ENCODE measurements around the gene TRABD2B. TPM values are rescaled to one million over a fixed set of nuclear protein-coding genes. Genes with fewer than 3 reads are reported as not detected.

Gene TRABD2B
- total RNA-seq, 1 donor, result under 0.01 TPM

DNA sequence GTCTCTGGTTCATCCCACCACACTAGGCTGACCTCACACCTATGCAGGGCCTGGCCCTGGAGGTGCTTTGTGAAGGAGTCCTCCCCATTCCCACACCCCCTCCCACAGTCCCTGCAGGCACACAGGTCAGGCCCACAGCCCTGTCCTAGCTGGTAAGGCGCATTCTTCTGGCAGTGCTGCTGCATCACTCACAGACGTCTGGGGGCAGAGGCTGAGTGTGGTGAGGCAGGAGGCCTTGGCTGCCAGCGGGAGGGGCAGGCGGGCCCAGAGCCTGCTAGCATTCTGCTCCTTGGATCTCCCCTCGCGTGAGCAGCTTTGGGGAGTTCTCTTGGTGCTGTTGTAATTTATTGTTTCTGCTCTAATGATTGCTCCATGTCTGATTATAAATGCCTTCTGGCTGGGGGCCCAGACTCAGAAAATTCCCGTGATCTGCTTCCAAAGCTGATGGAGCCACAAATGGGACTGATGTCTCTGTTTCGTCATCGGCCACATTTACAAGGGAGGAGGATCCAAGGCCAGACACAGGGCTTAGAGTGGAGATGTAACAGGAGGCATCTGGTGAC, 62.9 kb downstream of the TRABD2B start:
- H3K4me1 ChIP-seq (ENCODE audit: insufficient read depth, low read length), result no peaks in the 10 kb centered on the region
- no peak overlapping the region for H3K4me3 ChIP-seq (ENCODE audit: insufficient read depth, low read length)
- no peaks in the 10 kb centered on the region for H3K79me2 ChIP-seq (ENCODE audit: insufficient read depth, low read length)
- H3K27ac ChIP-seq (ENCODE audit: low read depth, low read length), result no peak overlapping the region
- no peaks in the 10 kb centered on the region for H3K9me3 ChIP-seq (ENCODE audit: low read depth, low read length)
- H3K4me2 ChIP-seq (ENCODE audit: insufficient read depth, low read length), result no peak overlapping the region
- H2AFZ ChIP-seq (ENCODE audit: low read length), result no peak overlapping the region
- H3K36me3 ChIP-seq (ENCODE audit: insufficient read depth, low read length), result no peaks in the 10 kb centered on the region
- H4K20me1 ChIP-seq (ENCODE audit: insufficient read depth, low read length), result no peaks in the 10 kb centered on the region
- TF ChIP-seq, protein P1, sequence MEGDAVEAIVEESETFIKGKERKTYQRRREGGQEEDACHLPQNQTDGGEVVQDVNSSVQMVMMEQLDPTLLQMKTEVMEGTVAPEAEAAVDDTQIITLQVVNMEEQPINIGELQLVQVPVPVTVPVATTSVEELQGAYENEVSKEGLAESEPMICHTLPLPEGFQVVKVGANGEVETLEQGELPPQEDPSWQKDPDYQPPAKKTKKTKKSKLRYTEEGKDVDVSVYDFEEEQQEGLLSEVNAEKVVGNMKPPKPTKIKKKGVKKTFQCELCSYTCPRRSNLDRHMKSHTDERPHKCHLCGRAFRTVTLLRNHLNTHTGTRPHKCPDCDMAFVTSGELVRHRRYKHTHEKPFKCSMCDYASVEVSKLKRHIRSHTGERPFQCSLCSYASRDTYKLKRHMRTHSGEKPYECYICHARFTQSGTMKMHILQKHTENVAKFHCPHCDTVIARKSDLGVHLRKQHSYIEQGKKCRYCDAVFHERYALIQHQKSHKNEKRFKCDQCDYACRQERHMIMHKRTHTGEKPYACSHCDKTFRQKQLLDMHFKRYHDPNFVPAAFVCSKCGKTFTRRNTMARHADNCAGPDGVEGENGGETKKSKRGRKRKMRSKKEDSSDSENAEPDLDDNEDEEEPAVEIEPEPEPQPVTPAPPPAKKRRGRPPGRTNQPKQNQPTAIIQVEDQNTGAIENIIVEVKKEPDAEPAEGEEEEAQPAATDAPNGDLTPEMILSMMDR (IDR thresholded peaks at IDR 0.05; ENCODE audit: extremely low read depth, low read depth, low read length), result no peak
- H3K27me3 ChIP-seq (ENCODE audit: insufficient read depth, low read length), result no peaks in the 10 kb centered on the region
- DNase-seq (ENCODE audit: insufficient read length, low spot score, missing footprints), result peak; percentile 37

DNA sequence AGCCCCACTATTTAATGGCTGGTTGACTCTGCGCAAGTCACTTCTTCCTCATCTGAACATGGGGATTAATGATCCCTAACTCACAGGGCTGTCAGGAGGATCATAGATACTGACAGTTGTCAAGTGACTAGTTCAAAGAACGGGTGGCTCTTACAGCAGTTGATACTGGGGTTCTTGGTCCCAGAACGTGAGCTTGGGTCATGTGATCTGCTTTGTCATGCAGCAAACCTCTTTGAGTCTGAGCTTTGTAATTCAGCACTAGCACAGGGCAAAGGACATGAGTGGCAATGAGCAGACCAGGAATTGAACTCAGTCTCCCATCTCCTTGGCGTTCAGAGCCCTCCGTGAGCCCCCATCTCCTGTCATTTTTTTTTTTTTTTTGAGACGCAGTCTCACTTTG, 64.4 kb downstream of the TRABD2B start:
- TF ChIP-seq, protein P1 (IDR thresholded peaks at IDR 0.05; ENCODE audit: extremely low read depth, low read depth, low read length), result no peak

GRCh38 chr1:47931395-47931794, 65.8 kb downstream of the TRABD2B start:
- H3K36me3 ChIP-seq (ENCODE audit: insufficient read depth, low read length), result no peaks in the 10 kb centered on the region
- H3K27ac ChIP-seq (ENCODE audit: low read depth, low read length), result no peak overlapping the region
- H3K4me1 ChIP-seq (ENCODE audit: insufficient read depth, low read length), result no peaks in the 10 kb centered on the region
- H3K4me2 ChIP-seq (ENCODE audit: insufficient read depth, low read length), result no peak overlapping the region
- H4K20me1 ChIP-seq (ENCODE audit: insufficient read depth, low read length), result no peaks in the 10 kb centered on the region
- H3K27me3 ChIP-seq (ENCODE audit: insufficient read depth, low read length), result no peaks in the 10 kb centered on the region
- TF ChIP-seq, protein P1 (IDR thresholded peaks at IDR 0.05; ENCODE audit: extremely low read depth, low read depth, low read length), result no peak
- DNase-seq (ENCODE audit: insufficient read length, low spot score, missing footprints), result no peak
- no peak overlapping the region for H2AFZ ChIP-seq (ENCODE audit: low read length)
- H3K79me2 ChIP-seq (ENCODE audit: insufficient read depth, low read length), result no peaks in the 10 kb centered on the region
- no peak overlapping the region for H3K4me3 ChIP-seq (ENCODE audit: insufficient read depth, low read length)
- no peaks in the 10 kb centered on the region for H3K9me3 ChIP-seq (ENCODE audit: low read depth, low read length)

More for the DNA sequence above, 64.4 kb downstream of the TRABD2B start:
- H3K27me3 ChIP-seq (ENCODE audit: insufficient read depth, low read length), result no peaks in the 10 kb centered on the region
- H3K4me2 ChIP-seq (ENCODE audit: insufficient read depth, low read length), result no peak overlapping the region
- no peaks in the 10 kb centered on the region for H3K4me1 ChIP-seq (ENCODE audit: insufficient read depth, low read length)
- H3K36me3 ChIP-seq (ENCODE audit: insufficient read depth, low read length), result no peaks in the 10 kb centered on the region
- no peaks in the 10 kb centered on the region for H3K79me2 ChIP-seq (ENCODE audit: insufficient read depth, low read length)
- no peak for DNase-seq (ENCODE audit: insufficient read length, low spot score, missing footprints)
- H4K20me1 ChIP-seq (ENCODE audit: insufficient read depth, low read length), result no peaks in the 10 kb centered on the region
- no peak overlapping the region for H3K27ac ChIP-seq (ENCODE audit: low read depth, low read length)
- H3K9me3 ChIP-seq (ENCODE audit: low read depth, low read length), result no peaks in the 10 kb centered on the region
- H3K4me3 ChIP-seq (ENCODE audit: insufficient read depth, low read length), result no peak overlapping the region
- H2AFZ ChIP-seq (ENCODE audit: low read length), result no peak overlapping the region

DNA sequence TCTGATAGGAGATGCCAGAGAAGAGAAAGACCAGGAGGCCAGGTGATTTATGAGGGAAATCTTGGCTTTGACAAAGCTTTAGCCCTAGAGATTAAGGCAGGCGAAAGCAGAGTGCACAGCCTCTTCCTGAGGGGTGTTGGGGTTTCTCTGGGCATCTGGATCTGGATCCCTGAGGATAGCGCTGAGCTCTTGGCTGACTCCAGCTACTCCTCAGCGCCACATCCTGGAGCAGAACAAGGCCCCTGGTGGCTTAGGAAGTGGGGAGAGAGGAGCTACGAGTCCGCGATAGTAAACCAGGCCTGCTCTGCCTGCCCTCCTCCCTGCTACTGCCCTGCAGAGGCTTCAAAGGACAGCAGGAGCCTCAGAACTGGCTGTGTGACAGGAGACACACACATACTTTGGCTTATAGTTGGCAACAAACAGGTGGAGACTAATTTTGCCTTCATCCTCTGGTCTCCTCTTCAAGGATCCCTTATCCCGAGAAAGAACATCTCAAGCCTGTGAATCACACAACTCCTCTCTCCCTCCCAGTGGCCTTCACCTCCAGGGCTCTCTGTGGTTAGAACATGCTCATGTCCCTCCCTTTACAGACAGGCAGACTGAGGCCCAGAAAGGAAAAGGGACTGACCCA, 66.9 kb downstream of the TRABD2B start:
- Histone ChIP-seq H3K4me1 (ENCODE audit: insufficient read depth, low read length) (no peaks in the 10 kb centered on the region), H3K27me3 (ENCODE audit: insufficient read depth, low read length) (no peaks in the 10 kb centered on the region), H3K36me3 (ENCODE audit: insufficient read depth, low read length) (no peaks in the 10 kb centered on the region), H3K79me2 (ENCODE audit: insufficient read depth, low read length) (no peaks in the 10 kb centered on the region), H3K9me3 (ENCODE audit: low read depth, low read length) (no peaks in the 10 kb centered on the region), H3K27ac (ENCODE audit: low read depth, low read length) (no peak overlapping the region), H3K4me2 (ENCODE audit: insufficient read depth, low read length) (no peak overlapping the region), H4K20me1 (ENCODE audit: insufficient read depth, low read length) (no peaks in the 10 kb centered on the region), H3K4me3 (ENCODE audit: insufficient read depth, low read length) (no peak overlapping the region), H2AFZ (ENCODE audit: low read length) (no peak overlapping the region)
- peak; percentile 32 for DNase-seq (ENCODE audit: insufficient read length, low spot score, missing footprints)
- TF ChIP-seq, protein P1 (IDR thresholded peaks at IDR 0.05; ENCODE audit: extremely low read depth, low read depth, low read length), result no peak

Measured in osteoblast (primary cell).